ENCODE data around the gene EXOC6B. TPM values are rescaled to one million over a fixed set of nuclear protein-coding genes. Genes with fewer than 3 reads are reported as not detected.
A peak's percentile ranks its signal among the peaks of the same experiment; 100 is the strongest.

The EXOC6B gene
- total RNA-seq, 1 experiment from 2014 or later: 40.1 TPM

DNA sequence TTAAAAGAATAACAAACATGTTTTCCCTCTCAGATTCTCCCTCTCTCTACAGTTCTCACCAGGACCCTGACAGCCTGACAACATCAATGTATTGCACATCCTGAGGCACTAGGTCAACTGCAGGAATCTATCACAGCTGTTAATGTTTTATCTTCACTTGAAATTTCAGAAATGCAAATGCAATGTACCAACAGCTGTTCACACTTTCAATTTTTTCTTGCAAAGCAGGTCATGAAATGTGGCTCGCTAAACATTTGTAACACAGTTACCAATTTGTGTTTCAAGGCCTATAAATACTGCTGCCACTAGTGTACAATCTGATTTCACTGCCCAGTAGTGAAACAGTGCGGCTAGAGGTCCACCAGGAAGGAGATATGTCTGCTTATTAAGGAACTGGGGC lies 147.8 kb downstream of the EXOC6B start:
- 0 out of 7 replicates have a peak overlapping the region, but pooled peaks of 1 of the 3 experiments have one; percentile 42 for H3K27ac Mint-ChIP-seq
- no peak overlapping the region for H3K4me2 ChIP-seq (ENCODE audit: insufficient read depth, insufficient read length, low read length)
- no peak overlapping the region for H3K9ac ChIP-seq (ENCODE audit: extremely low read depth, insufficient read length, low read length)
- no peaks in the 10 kb centered on the region for H3K79me1 ChIP-seq (ENCODE audit: insufficient read depth, low read depth, low read length, poor library complexity, severe bottlenecking)
- H3K9me3 ChIP-seq (ENCODE audit: control insufficient read depth, low read depth, low read length): no peaks in the 10 kb centered on the region
- H3T11ph ChIP-seq (ENCODE audit: low read length): no peak overlapping the region
- H2BK20ac ChIP-seq (ENCODE audit: low read depth, low read length, poor library complexity, severe bottlenecking): no peak overlapping the region
- no peaks in the 10 kb centered on the region; a peak in 1 of 7 replicates for H3K36me3 Mint-ChIP-seq (ENCODE audit: insufficient read depth in 1 of 3, low read depth in 3 of 3)
- no peak overlapping the region for H3K56ac ChIP-seq (ENCODE audit: insufficient read length, low read depth, low read length)
- H4K8ac ChIP-seq (replicated peaks; ENCODE audit: insufficient read length, low read depth, low read length): no peak overlapping the region
- no peaks in the 10 kb centered on the region for H3K27me3 ChIP-seq (ENCODE audit: insufficient read depth, low read length)
- H4K91ac ChIP-seq (ENCODE audit: insufficient read length, low read depth, low read length): no peak overlapping the region
- no peak overlapping the region for H3K4me3 Mint-ChIP-seq
- no peak for DNase-seq
- H2BK12ac ChIP-seq (ENCODE audit: insufficient read length, low read depth, low read length): no peak overlapping the region
- H3K9me3 Mint-ChIP-seq: no peaks in the 10 kb centered on the region
- WGBS (ENCODE audit: extremely low coverage, insufficient read length, low lambda C conversion rate): no CpG with 5 or more reads among the region's 2 CpGs
- no peak overlapping the region for H2BK120ac ChIP-seq (ENCODE audit: low read depth, low read length, poor library complexity, severe bottlenecking)
- H3K4me1 ChIP-seq (ENCODE audit: insufficient read depth, low read length): no peaks in the 10 kb centered on the region
- H3K4ac ChIP-seq (ENCODE audit: low read depth, low read length): no peak overlapping the region
- H2BK15ac ChIP-seq (ENCODE audit: low read depth, low read length): no peak overlapping the region
- H3K27me3 Mint-ChIP-seq (ENCODE audit: low read depth): no peaks in the 10 kb centered on the region
- H3K79me2 ChIP-seq (ENCODE audit: insufficient read depth, low read length): no peaks in the 10 kb centered on the region
- no peak overlapping the region for H2AFZ ChIP-seq (ENCODE audit: low read length)
- H3K14ac ChIP-seq (ENCODE audit: insufficient read depth, low read length): no peak overlapping the region
- H3K23me2 ChIP-seq (ENCODE audit: insufficient read length, low read depth, low read length, poor library complexity, severe bottlenecking): no peaks in the 10 kb centered on the region
- H2BK5ac ChIP-seq (ENCODE audit: insufficient read length, low read length): no peak overlapping the region
- H2AK5ac ChIP-seq (ENCODE audit: insufficient read length, low read length): no peak overlapping the region
- TF ChIP-seq, protein P1, sequence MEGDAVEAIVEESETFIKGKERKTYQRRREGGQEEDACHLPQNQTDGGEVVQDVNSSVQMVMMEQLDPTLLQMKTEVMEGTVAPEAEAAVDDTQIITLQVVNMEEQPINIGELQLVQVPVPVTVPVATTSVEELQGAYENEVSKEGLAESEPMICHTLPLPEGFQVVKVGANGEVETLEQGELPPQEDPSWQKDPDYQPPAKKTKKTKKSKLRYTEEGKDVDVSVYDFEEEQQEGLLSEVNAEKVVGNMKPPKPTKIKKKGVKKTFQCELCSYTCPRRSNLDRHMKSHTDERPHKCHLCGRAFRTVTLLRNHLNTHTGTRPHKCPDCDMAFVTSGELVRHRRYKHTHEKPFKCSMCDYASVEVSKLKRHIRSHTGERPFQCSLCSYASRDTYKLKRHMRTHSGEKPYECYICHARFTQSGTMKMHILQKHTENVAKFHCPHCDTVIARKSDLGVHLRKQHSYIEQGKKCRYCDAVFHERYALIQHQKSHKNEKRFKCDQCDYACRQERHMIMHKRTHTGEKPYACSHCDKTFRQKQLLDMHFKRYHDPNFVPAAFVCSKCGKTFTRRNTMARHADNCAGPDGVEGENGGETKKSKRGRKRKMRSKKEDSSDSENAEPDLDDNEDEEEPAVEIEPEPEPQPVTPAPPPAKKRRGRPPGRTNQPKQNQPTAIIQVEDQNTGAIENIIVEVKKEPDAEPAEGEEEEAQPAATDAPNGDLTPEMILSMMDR (conservative IDR thresholded peaks at IDR 0.05): no peak
- H3K18ac ChIP-seq (ENCODE audit: insufficient read length, low read depth, low read length): no peak overlapping the region
- no peaks in the 10 kb centered on the region for H4K20me1 ChIP-seq (ENCODE audit: control insufficient read depth, insufficient read depth, insufficient read length)
- H4K5ac ChIP-seq (ENCODE audit: insufficient read length, low read depth, low read length): no peak overlapping the region
- H3K23ac ChIP-seq (ENCODE audit: insufficient read length, low read depth, low read length): no peak overlapping the region
- peaks cover 9 to 11% of the 10 kb centered on the region in 2 experiments; a peak in 3 of 4 replicates for H3K4me1 Mint-ChIP-seq
- H3K27ac ChIP-seq (ENCODE audit: insufficient read length, low read depth, low read length): no peak overlapping the region
